ENCODE data around the gene PACRG.

PACRG gene

DNA sequence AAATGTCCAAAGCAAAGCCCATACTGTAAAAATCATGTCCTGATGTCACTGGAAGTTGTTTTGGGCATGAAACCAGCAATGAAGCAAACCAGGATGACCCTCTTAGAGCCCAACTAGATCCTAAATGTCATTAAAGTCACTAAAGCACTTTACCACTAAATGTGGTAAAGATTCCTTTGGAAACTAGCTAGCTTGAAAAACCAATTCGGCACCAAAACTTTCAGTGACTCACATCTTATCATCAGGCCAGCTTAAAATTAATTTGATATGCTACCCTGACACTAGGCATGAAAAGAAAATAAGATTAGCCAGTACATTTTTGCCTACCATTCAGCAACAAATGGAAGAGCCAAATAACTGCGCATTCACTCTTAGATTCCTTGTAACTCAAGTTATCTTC lies 145.8 kb downstream of the PACRG start:
- no peak for DNase-seq

DNA sequence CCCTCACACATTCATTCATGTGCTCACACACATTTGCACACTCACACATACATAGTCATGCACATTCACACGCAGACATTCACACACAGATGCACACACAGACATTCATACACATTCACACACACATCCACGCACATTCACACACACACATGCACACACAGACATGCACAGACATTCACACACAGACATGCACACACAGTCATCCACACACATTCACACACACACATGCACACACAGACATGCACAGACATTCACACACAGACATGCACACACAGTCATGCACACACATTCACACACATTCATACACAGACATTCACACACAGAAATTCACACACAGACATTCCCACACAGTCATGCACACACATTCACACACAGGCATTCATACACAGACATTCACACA lies 147.3 kb downstream of the PACRG start:
- no peak for DNase-seq

GRCh38 chr6:162882801-162883481 lies 155.2 kb downstream of the PACRG start:
- DNase-seq = no peak

DNA sequence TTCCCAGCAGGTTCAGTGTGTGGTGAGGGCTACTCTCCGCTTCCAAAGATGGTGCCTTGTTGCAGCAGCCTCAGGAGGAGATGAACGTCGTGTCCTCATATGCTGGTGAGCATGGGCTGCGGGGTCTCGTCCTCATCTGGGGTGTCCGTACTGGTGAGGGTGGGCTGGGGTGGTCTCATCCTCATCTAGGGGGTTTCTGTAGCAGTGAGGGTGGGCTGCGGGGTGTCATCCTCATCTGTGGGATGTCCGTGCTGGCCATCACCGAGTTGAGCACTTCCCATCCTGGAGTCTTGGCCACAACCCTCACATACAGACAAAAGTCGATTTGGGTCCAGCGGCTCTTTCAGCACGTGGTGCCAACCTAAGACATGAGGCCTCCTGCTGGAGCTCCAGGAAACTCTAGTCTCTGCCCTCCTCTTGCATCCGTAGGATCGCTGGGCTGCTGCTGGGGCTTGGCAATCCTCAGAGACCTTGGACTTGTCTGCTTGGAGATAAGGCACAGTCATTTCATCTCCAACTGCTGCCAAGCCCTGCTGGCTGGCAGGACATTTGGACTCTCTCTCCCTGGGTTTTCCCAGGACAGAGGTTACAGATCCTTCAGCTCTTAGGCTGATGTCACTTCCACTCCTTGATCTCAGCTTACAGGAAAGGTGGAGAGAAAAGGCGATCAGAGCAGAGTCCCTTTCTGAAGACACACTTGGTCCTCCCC lies 160.4 kb downstream of the PACRG start:
- DNase-seq = no peak

GRCh38 chr6:162889303-162889702 lies 161.5 kb downstream of the PACRG start:
- no peak for DNase-seq

- DNase-seq = no peak
Observed at GRCh38 chr6:162898011-162898410, 170.2 kb downstream of the PACRG start.

DNA sequence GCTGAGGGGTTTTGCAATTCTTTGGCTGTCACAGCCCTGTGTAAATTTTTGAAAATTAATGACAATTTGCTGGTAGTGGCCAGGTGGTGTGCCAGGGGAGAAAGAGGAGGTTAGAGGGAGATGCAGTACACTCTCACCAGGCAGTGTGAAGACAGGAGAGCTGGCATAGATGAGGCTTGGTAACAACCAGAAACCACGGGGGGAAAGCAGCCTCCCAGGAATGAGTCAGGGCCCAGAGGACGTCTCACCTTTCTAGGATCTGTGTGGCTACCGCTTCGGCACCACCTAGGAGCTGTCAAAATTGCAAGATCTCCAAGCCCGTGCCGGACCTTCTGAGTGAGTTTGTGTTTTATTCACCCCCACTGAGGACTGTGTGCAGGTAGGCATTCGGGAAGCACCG lies 171.4 kb downstream of the PACRG start:
- DNase-seq = no peak

- DNase-seq = no peak
Observed at GRCh38 chr6:162900503-162900902, 172.7 kb downstream of the PACRG start.

GRCh38 chr6:162904069-162904663 lies 176.4 kb downstream of the PACRG start:
- DNase-seq = no peak

- no peak for DNase-seq
Observed at GRCh38 chr6:162906479-162906878, 178.7 kb downstream of the PACRG start.

DNA sequence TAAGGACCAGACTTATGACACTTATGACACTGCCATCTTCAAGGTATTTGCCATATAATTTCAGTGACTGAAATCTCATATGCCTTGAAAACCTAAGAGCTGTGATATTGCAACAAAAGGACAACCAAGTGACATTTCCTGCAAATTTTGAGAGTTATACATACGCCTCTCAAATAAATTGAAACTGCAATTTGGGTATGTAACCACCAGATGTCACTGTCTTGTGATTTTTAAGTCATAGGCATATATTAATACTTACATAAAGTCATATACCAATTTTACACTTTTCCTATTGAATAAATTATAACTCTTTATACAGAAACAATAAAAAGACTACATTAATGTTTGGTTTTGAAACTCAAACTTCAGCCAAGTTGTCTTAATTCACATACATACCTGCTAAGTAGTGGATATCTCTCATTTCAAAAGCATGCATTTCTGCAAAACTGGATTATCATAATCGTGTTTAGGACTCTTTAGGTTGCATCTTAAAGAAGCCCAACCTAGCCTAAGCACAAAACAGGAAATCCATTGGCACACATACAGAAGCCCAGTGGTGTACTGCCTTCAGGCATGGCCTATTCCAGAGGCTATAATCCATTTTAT lies 180.2 kb downstream of the PACRG start:
- DNase-seq = no peak

- no peak for DNase-seq
Observed at GRCh38 chr6:162913206-162913605, 185.4 kb downstream of the PACRG start.

GRCh38 chr6:162917506-162917905 lies 189.7 kb downstream of the PACRG start:
- no peak for DNase-seq

GRCh38 chr6:162921062-162921461 lies 193.3 kb downstream of the PACRG start:
- DNase-seq = no peak

DNA sequence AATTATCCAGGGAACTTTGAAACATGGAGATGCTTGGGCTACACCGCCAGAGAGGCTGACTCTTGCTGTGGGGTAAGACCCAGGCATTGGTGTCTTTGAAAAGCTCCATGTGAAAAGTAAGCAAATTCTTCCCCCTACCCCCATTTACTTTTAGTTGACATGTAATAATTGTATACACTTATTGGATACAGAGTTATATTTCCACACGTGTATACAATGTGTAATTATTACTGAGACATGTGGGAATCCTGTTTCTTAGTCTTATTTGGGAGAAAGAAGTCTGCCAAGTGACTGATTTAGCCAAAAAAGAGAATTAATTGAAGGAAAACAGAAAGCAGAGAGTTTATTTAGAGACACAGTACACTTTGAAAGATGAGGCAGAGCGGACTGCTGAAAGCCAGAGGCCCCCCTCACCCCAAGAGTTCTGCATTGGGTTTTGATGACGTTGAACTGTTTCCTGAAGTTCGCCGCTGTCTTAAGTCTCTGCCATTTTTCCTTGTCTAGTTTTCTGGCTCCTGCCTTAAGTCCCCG lies 193.8 kb downstream of the PACRG start:
- DNase-seq = no peak

GRCh38 chr6:162922563-162923166 lies 194.9 kb downstream of the PACRG start:
- DNase-seq = no peak

DNA sequence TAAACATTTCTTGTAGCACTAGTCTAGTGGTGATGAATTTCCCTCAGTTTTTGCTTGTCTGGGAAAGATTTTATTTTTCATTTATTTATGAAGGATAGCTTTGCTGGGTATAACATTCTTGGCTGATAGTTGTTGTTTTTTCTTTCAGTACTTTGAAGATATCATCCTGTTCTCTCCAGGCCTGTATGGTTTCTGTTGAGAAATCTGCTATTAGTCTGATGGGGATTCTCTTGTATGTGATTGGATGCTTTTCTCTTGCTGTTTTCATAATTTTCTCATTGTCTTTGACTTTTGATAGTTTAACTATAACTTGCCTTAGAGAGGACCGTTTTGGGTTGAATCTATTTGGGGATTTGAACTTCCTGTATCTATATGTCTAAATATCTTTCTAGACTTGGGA lies 207.1 kb downstream of the PACRG start:
- no peak for DNase-seq

DNA sequence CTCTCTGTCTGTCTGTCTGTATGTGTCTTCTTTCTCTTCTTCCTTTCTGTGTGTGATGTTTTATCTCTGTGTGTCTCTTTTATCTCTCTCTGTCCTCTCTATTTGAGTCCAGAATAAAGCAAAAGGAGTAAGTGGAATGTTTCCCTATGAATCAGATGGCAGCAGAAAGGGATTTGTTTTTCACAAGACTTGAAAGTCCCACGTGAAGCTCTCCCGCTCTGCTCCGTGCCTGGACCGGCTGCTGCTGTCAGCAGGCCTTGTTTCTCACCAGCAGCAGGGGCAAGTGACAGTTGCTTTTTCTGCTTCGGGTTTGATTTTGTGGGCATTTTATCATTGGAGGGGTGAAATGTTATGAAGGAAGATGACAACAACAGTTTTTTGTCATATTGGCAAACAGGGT lies 212.7 kb downstream of the PACRG start:
- no peak for DNase-seq

- DNase-seq = no peak
Observed at GRCh38 chr6:162941128-162941527, 213.4 kb downstream of the PACRG start.

- no peak for DNase-seq
Observed at GRCh38 chr6:162942866-162943265, 215.1 kb downstream of the PACRG start.

DNA sequence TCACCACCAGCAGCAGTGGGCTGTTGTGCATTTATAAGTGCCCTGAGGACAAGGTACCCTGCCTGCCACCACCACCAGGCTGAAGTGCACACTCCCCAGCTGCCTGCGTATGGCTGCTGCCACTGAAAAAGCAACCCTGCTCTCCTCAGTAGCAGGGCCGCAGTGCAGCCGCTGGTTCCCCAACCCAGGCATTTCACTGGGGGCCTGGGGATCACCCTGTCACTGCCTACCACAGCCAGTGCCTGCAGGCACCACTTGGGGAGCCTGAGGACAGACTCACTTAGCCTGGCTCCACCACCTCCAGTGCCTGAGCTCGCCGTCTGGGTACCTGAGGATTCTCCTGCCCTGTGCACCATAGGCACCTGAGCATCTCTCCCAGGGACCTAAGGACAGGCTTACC lies 215.6 kb downstream of the PACRG start:
- DNase-seq = no peak

DNA sequence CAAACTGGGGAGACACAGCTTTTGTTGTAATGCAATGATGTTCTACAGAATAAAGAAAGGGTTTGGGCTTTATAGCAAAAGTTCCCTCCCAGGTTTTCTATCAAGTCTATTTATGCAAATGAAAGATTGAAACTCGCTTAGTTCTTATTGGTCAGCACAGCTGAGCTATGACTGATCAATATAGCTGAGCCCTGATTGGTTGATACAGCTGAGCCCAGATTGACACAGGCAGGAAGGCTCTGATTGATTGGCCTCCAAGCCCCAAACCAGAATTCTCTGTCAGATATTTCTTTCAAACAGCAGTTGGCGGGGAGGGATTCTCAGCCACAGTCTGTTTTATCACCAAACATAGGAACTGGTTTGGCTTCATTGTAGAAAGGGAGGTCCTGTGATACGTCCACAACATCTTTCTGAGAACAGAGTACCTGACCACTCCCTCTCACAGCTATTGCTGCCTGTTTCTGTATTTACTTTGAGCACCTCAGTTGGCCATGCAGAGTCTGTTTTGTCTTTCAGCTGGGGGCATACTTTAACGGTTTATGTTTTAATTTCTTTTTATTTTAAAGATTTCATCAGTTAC lies 223.5 kb downstream of the PACRG start:
- no peak for DNase-seq

DNA sequence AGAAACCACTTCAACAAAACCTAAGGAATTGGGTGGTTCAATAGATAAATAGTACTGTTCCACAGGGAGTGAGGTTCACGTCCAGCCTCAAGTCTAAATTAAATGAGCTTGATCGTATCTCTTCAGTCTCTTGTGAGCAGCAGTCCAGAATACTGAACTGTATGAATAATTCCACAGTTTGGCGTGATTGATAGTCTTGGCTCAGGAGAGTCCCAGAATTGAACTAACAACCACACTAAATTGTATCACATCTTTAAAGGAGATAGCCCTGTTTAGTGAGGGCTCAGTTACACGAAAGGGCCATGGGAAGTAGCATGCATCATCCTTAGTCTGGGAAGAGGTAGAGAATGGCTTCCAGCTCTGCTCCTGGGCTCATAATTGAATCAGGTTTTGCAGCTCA lies 224.6 kb downstream of the PACRG start:
- no peak for DNase-seq
